NCI-H2081 (cell line): Measurements from ENCODE around the gene OOSP4A.

Experiments
- DNase-seq, 2 experiments: peaks; one replicate each; lab custom pipeline; 2025; lab: John Stamatoyannopoulos, UW

Gene OOSP4A

DNA sequence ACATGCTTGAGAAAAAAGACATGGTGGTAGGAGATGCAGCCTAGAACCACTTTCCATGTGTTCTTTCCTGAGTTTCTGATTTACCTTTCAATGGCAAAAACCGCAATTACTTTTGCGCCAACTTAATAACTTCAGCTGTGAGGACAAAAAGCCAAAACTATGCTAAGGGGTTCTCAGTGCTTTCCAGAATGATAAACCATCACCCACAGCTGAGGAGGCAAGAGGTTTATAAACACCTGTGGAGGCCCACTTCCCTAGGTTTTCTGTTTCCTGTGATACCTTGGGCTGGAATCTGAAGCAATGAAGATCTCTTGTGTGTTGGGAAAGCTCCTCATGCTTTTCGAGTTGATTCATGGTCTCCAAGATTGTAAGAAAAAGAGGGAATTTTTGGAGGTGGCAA lies at the start of gene OOSP4A:
Gene OOSP4A, plus strand, starts transcription at position 301 of the 400 bp plus-strand sequence. Its CDS starts 0 bp downstream, at position 301.
- no peak for DNase-seq

DNA sequence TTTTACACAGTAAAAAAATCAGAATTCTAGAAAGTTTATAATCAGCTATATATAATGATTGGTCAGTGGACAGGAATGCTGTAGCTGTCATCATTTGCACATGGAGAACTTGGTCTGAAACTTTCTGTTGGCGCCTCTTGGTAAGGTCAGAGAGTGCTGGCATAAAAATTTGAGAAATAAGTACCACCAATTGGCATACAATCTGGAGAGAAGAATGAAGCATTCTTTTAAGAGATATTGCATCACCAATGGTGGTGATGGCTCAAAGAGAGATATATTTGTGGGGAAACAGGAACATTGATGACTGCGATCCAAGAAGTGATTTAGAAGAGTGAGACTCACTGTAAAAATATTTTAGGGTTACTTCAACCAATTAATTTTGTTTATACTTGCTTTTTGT lies 45.4 kb upstream of the OOSP4A start:
- no peak for DNase-seq

DNA sequence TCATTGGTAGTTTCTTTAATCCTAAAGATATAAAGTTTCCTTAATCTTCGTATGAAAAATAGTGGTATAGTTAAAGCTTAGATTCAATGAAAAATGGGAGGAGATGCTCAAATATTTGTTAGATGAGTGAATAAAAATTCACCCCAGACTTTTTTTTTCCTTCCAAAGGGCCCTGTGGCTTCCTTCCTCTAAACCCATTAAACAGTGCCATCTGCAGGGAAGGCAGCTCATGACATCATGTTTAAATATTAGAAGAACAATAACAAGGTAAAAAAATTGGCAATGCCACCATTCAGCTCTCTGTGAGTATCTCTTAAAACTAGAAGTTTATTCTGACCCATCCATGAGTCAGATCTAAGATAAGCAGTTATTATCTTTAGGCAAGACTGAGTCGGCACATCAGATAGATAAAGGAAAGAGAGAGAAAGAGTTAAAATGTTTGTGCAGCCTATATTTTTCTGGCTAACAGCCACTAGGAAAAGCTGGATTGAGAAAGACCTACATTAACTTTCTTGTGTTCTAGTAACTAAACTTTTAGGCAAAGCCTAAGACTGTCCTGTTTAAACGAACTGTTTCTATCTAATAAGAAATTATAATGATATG lies 44.7 kb upstream of the OOSP4A start:
- DNase-seq = peak in 1 of 2 experiments; percentile 40

DNA sequence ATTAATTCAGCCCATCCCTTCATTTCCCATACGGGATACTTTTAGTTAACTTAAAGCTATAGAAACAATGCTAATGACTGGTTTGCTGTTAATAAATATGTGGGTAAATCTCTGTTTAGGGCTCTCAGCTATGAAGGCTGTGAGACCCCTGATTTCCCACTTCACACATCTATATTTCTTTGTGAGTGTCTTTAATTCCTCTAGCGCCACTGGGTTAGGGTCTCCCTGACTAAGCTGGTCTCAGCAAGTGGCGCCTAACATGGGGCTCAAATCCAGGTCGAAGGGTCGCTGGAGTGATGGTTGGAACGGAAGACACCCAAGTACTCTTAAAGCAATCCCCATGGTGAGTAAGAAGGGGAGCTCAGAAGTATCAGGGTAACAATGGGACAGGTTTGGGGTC lies 40.0 kb upstream of the OOSP4A start:
- DNase-seq = no peak

- DNase-seq = no peak
Measured at GRCh38 chr11:59931688-59932087, 32.1 kb upstream of the OOSP4A start.

- no peak for DNase-seq
Measured at GRCh38 chr11:59938132-59938531, 25.7 kb upstream of the OOSP4A start, which contains the start of gene OOSP1. Gene OOSP1, plus strand, starts transcription at chr11:59938432. Its CDS starts 23 bp downstream, at chr11:59938455.

DNA sequence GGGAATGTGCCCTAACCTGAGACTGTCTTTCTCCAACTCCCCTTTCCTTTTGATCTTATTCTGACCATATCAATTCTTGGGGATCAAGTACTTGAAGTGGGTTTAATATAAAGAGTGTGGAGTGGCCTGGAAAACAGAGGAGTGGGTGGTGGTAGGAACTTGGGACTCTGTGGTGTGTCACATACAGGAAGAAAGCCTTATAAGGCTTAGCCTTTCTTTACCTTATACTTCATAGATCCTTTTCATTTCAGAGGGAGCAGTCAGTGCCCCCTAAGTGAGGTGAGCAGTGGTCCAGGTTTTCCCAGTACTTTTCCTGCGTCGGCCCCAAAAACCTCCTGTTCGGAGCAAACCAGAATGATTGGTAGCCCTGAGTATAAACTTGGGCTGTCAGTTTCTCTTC lies 25.1 kb upstream of the OOSP4A start:
- no peak for DNase-seq

- no peak for DNase-seq
Measured at GRCh38 chr11:59939482-59939881, 24.4 kb upstream of the OOSP4A start.

DNA sequence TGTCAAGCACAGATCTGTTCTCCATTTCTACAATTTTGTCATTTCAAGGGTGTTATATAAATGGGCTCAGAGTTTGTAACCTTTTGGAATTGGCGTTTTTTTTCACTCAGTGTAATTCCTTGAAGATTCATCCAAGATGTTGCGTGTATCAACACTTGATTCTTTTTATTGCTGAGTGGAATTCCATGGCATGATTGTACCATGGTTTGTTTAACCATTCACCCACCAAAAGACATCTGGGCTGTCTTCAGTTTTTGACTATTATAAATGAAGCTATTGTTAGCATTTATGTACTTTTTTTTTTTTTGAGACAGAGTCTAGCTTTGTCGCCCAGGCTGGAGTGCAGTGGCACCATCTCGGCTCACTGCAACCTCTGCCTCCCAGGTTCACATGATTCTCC lies 22.7 kb upstream of the OOSP4A start:
- DNase-seq = no peak

- no peak for DNase-seq
Measured at GRCh38 chr11:59943997-59944714, 19.7 kb upstream of the OOSP4A start.

DNA sequence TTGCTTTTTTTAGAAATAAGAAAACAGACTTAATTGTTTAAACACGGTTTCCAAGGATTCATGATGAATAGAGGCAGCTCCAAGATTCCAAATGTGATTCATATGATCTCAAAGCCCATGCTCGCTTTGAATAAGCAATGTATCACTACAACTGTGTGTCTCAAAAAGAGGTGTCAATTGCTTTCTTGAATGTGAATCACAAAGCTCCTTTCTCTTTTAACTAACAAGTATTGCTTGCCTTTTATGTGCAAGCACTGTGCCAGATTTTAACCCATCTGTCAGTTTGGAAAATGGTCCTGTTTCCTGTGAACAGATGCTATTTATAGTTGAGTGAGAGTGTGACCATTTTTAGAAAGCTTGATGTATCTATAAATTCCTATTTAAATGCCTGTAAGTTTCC lies 19.1 kb upstream of the OOSP4A start:
- no peak for DNase-seq

DNA sequence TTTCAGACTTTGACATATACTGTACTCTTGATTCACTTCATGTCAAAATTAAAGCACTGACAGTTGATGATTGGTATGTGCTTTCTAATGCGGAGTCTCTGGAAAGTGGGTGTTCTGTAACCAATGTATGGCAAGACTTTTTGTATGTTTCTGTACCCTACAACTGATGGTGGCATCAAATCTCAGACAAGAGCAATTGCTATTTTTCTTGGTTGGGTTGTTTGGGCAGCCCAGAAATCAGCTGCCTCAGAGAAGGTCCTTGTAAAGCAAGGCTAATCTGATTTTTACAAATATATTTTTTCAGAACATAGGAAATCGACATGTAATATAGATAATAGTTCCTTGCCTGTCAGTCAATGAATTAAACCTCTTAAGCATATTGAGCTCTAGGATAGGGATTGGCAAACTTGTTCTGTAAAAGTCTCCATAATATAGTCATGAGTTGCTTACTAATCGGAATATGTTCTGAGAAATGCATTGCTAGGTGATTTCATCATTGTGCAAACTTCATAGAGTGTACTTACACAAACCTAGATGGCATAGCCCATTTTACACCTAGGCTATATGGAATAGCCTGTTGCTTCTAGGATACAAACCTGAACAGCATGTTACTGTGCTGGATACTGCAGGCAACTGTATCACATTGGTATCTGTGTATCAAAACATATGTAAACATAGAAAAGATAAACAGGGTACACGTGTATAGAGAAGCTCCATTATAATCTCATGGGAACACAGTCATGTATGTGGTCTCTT lies 10.2 kb upstream of the OOSP4A start:
- no peak for DNase-seq

DNA sequence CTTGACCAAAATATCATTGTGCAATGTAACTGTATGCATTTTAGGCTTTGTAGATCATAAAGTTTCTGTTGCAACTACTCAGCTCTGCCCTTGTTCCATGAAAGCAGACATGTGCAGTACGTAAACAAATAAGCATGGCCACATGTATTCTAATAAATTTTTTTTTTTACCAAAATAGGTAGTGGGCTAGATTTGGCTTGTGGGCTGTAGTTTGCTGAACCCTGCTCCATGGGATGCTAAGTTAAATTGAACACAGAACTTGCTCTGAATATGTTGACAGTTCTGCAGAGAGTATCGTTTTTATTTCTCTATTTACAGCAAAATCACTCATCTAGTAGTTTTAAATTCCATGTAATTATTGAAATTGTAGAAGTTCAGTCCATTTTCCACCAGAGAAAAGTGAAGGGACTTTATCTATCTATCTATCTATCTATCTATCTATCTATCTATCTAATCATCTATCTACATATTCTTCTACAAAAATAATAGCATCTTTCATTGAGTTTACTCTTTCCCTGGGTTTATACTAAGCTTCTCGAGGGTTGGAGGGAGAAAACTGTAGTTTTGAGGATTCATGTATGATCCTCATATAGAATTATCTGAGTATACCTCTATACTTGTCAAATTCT lies 9.5 kb upstream of the OOSP4A start:
- DNase-seq = no peak

GRCh38 chr11:59957094-59957493 lies 6.7 kb upstream of the OOSP4A start:
- no peak for DNase-seq

GRCh38 chr11:59960502-59961381 lies 3.1 kb upstream of the OOSP4A start:
- DNase-seq = no peak

DNA sequence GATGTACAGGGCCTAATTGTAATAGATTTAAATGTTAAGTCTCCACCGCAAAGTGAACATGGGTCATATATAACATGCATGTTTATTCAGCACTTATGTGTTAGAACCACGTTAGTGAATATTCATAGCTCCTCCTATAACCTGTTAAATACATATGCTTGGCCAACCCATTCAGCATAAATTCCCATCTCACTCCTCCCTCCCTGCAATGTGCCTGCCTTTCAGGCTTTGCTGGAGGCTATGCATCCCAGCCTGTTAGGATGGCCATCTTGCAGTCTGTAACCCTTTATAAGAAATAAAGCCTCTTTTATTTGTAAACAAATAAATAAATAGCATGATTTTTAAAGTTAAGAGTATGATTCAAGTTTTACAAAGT lies 1.7 kb upstream of the OOSP4A start:
- no peak for DNase-seq

DNA sequence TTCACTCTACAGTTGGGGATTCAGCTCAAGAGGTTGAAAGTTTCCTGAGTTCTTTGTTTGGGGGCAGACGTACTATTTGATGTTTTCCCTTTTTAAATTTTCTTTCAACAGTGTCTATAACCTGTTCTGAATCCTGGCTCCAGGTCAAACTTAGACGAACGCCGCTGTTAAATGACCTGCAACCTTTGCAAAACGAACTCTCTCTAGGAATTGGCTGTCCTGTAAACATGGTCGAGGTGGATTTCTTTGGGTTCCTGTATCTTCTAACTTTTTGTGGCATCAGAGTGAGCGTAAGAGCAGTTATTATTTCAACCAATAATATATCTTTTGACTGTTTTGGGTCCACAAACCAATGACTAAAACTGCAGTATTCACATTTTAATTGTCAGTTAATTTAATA lies 1.6 kb downstream of the OOSP4A start:
- DNase-seq = no peak

DNA sequence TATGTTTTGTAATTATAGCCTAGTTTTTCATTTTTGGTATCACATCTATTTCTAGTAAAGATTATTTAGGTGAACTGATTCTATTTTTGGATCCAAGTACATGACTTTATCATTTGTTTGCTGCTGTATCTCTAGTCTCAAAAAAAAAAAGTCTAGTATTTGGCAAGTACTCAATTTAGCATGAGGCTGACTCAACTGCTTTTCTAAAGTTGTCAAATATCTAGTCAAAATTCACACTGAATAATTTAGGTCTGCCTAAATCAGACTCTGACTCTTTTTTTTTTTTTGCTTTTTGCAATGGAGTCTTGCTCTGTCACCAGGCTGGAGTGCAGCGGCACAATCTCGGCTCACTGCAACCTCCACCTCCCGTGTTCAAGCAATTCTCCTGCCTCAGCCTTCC lies 2.4 kb downstream of the OOSP4A start:
- no peak for DNase-seq

GRCh38 chr11:59967677-59968394 lies 4.0 kb downstream of the OOSP4A start:
- DNase-seq = no peak

- no peak for DNase-seq
Measured at GRCh38 chr11:59968395-59968783, 4.6 kb downstream of the OOSP4A start.

- no peak for DNase-seq
Measured at GRCh38 chr11:59973097-59973496, 9.3 kb downstream of the OOSP4A start.
